HG02678 (cell line): ENCODE measurements around the gene PNCK.

Experiments used
- ATAC-seq: cut with Tn5 transposase; IDR thresholded peaks from one replicate; pipeline ENCODE4 v1.9.1; 2021; ENCODE audit warnings: mild to moderate bottlenecking, moderate library complexity; ENCODE audit not compliant: unreplicated experiment

Gene PNCK

DNA sequence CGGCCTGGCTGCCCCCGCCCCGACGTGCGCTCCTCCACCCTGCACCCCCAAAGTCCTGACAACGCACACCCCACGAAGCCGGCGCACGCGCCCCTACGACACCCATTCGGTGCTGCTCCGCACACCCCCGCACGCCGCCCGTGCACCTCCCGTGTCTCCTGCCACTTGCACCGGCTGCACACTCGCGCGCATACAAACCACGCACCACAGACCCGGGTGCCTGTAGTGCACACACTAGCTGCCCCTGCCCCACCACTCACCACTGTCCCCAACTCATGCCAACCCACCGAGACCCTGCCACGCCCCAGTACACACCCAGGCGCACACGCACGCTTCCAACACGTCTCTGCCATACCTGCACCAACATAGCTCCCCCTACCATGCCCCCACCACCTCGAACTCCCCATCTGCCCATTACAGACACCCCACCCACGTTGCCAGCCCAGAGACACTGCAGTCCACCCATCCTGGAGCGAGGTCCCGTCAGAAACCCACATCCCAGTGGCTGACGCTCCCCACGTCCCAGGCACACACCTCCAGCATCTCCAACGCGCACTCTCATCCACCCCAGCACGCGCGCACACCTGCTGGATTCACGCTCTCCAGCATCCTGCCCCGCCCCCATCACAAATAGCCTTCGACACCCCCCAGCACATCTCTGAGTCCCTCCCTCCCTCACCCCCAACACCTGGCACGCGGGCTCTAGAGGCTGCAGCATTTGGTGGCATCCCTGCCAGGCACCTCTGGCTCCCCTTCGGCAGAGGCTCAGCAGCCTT is 30.8 kb downstream of the PNCK start:
- no peak for ATAC-seq

DNA sequence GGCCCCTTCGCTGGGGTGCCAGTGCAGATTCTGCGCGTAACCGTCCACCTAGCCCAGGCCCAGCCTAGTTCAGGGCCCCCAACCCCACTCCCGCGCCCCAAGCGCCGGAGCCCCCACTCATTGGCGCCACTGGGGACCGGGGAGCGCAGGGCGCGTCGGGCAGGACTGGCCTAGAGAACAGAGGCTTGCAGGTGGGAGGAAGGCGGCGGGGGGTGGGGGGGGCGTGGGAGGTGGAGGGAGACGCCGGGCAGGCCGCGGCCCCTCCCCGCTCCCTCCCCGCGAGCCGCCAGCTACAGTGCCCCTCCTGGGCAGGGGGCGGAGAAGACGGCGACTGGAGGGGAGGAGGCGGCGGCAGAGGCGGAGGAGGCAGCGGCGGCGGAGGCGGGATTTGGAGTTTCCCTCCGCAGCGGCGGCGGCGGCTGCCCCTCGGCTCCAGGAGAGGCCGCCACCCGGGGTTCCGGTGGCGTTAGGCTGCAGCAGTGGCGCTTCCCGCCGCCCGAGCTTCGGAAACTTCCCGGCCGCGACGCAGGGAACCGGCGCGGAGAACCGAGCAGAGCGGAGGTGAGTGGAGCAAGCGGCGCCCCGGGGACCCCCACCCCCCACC is 31.5 kb downstream of the PNCK start:
- no peak for ATAC-seq

DNA sequence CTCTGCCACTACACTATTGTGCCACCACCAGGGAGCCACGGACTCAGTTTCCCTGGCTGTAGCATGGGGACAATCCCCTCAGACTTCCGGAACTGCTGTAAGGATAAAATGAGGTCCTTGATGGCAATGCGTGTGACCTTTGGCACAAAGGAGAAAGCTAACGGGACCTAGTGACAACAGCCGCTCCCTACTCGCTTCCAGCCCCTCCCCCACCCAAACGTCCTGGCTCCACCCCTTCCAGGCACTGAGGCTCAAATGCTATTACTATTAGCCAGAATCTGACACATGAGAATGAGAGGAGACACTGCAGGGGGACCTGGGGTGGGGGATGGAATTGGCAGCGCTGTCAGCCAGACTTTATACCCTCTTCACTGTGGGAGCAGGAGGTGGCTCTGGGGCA is 32.0 kb downstream of the PNCK start:
- ATAC-seq: no peak

DNA sequence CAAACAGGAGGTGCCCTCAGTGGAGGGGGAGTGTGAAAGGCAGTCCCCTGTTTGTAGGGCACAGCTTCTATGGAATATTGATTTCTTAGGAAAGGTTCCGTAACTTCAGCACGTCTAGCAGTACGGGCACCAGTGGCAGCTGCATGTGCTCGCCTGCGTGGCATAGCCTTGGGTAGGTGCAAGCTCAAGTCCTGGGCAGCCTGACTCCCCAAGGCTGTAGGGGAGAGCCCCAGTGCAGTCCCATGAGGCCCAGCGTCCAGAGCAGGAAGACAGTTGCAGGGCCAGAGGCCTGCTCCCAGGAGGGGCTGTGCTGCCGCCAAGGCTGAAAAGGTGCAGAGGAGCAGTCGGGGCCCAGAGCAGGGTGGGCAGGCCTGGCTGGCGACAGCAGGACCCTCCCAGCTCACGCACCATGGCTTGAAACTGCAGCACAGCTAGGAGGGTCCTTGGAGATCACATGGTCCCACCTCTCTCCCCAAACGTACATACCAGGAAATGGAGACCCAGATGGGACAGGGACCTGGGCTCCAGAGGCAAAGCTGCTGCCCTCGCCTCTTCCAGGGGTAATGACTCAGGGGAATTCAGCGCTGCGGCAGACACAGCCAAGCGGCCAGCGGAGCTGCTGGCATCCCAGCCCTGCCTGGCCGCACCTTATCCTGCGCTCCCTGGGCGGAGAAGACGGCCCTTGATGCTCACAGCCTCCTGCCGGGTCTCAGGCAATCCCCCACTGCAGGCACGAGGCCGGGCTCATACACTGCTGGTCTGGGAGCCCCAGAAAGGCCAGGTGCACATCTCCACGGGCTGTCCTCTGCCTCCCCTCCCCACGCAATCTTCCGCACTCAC is 32.7 kb downstream of the PNCK start:
- no peak for ATAC-seq

DNA sequence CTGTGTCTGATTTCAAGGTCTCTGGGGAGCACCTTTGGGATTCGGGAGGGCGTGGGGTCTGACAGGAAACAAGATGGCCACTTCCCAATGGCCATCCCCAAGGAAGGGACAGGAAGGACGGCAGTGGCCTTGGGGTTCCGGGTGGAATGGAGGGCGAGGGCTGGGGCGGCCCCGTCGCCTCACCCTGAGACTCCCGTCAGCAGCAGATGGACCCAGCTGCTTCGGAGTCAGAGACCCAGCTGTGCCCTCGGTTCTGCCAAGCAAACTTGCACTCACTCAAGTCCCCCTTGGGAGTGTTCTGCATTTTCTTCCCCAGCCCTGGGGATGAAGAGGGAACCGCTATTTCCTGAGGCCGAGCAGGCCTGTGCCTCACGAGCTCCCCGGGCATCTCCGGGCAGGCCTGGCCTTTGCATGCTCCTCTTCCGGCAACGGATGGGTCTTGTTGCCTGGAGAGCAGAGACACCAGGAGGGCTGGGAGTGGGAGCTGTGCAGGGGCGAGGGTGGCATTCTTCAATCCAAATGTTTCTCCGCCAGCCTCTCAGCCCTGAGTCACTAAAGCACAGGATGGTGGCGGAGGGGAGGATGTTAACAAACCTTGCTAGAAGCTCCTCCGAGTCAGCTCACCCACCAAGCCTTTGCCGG is 33.4 kb downstream of the PNCK start:
- no peak for ATAC-seq

DNA sequence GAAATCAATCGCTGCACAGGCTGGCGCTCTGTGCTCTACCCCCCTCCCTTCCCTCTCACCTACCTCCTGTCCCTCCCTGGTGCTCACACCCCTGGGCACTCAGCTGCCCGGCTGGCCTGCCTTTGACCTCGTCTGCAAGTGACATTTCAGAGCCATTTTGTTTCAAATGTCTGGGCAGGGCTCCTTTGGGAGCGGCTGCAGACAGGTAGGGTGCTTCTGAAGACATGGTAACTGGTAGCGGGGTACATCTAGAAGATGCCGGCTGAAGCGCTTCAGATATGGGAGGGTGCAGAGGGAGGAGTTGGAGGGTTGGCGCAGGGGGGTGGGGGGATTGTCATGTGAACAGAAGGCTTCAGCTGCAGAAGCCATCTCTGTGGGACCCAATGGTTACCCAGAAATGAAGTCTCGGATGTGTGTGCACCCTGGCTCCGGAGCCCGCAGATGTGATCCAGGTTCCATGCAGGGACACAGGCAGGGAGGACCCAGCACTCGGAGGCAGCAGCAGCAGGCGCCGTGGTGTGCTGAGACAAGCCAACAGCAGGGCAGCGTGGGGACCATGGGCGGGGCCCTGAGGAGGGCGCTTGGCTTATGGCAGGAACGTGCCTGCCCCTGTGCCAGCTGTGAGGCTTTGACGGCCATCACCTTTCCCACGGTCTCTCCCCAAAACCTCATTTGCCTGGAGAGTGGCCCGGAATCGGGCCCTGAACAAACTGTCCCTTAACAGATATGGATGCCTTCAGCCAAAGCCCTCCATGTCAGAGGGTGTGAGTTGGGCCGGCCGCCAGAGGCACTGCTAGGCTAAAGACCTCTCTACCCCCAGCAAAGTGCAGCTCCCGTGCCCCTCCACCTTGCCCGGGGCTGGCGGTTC is 34.2 kb downstream of the PNCK start:
- ATAC-seq: no peak

DNA sequence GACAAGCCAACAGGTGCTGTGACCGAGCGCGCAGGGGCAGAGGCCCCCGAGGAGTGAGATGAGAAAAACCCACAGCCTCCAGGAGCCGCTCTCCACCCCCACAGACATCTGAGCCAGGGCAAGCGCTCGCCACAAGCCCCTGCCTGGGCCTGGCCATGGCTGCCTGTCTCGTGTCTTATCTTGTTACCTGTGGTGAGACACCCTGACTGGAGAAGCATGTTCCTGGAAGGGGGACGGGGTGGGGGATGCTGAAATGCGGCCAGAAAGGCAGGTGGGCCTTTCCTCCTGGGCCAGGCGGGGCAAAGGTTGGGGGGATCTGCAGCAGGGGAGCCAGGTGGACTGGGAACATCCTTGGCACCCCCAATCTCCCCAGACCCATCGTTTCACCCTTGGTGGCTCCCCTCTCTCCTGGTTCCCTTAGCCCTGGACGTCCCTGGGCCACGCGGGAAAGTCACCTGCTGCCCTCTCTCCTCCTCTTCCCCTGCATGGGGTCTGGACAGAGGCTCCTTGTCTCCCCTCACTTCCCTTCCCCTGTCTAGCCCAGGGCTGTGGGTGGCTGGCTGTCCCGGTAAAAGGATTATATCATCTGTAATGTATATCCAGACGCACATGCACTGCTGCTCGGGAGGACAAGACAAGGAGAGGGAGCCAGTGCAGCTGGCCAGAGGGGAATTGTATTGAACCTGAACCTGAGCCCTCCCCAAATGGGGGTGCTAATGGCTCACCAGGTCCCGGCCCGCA is 35.0 kb downstream of the PNCK start:
- no peak for ATAC-seq

DNA sequence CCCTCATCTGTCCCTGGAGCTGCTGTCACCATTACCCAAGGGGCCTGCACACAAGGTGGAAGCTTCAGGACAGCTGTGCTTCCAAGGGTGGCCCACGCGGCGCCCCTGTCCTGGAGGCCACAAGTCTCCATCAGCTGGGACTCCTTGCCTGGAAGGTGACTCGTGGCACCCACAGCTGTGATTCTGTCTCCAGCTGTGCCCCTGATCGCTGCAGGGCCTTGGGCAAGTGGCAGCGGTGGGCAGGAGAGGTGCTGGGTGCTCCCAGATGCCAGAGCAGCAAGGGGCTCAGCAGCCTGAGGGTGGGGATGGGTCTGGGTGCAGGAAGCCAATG is 35.6 kb downstream of the PNCK start:
- ATAC-seq: no peak

DNA sequence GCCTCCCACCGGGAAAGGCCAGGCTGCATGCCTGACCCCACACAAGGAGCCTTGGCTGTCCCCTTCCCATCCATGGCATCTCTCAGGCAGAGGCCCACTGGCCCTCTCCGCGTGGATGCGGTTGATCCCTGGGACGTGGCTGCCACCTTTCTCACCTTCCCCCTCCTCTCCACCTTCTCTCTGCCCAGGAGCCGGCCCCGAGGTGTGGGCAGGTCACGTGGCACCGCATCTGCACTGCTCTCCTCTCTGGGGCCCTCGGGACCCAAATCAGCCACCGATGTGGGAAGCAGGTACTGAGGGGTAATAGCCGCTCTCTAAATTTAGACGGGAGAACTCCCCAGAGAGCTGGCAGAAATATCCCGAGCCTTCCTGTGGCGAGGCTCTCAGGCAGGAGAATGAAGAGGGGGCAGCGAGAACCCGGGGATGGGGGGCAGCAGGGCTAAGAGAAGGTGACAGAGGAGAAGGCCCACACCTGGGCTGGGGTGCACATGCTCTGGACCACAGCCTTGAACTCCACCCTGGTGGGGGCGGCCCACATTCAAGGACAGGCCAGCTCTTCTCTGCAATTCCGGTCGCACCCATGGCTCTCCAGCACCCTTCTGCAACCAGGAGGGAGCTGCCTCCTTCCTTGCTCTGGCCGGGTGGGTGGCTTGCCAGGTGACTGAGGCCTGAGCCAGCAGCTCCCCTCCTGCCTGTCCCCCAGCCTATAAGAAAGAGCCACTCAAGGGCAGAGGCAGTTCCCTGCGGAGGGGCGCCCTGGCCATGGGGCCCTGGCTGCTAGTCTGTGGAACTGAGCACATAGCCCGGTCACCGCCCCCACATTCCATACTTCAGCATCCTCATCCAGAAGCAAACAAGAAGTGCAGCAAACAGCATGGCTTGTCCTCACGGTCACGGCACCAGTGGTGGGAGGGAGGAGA is 36.2 kb downstream of the PNCK start:
- ATAC-seq: no peak

DNA sequence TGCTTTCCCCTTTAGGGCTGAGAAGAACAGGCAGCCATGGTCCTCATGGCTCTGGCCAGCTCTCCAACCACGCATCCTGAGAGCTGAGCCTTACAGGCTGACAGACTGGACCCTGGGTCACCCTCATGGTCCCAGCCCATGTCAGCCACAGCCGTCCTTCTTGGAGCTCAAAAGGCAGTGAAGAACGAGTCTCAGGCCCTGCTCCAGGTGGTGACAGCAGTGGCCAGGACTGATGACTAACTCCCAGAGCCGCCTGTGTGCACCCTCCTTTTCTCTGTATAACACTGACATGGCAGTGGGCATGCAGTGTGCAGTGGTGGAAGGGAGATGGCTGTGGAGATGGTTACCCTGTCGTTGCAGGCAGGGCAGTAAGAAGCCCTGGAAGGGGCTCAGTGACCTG is 36.9 kb downstream of the PNCK start:
- no peak for ATAC-seq

DNA sequence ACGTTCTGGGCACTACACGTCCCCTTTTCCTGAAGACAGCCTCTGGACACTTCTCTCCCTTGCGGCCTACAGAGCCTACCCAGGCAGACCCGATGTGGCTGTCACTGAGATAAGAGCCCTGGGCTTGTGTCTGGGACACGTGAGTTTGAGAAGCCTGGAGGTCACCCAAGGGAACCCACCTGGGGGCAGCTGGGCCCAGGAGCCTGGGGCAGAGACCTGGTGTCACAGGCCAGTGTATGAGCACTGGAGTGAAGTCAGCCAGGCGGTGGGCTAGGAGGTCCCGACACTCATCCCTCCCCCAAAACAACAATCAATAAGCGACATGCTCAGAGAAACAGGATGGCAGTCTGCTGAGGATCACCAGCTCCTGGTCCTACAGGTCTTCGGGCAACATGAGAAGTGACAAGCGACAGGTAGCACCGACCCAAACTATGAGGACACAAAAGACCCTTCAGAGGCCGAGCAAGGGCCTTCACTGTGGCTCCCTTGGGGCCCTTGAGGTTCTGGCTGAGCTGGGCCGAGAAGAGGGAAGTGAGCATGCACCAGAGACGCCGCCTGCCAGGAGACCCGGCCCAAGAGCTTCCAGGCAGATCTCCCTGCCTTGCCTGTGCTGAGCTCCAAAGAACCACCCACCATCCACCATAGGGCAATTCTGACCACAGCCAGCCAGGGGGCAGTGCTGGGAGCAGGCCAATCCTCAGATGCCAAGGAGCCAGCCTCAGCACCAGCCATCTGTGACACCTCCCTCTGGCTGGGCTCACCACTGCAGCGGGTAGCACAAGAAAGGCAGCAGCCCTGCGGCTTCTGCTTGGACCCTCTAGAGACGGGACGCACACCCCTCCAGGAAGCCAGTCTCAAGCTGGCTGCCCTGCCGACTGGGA is 37.6 kb downstream of the PNCK start:
- ATAC-seq: no peak

DNA sequence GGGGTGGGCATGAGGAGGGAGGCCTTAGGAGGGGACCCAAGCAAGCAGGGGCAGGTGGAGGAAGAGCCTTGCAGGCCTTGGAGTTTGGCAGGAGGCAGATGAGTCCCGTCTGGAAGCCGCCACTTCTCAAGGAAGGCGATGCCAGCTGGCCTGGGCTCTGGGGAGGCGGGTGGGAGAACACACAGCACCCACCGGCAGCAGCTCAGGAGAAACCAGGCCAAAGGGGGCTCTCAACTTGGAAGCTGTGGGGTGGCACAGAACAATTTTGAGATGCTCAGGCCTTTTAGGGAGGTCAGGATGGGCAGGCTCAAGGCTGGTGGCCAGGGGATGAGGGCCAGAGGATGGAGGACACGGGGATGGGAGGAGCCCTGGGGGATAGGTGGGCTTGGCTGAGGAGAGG is 38.2 kb downstream of the PNCK start:
- no peak for ATAC-seq

DNA sequence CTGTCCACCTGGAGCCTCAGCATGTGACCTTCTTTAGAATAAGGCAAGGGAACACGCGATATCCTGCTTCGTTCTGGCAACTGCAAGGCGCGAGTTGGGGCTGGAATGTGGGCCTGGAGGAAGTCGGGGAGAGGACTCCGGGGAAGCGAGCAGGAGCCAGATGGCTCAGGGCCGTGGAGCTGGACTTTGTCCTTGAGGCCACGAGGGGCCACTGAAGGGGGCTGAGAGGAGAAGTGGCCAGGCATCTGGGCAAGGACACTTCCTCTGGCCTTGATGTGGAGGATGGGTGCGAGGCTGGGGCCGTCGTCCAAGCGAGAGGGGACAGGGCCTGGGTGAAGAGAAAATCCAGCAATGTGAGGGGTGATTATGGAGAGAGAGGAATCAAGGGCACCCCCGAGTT is 38.8 kb downstream of the PNCK start:
- no peak for ATAC-seq

DNA sequence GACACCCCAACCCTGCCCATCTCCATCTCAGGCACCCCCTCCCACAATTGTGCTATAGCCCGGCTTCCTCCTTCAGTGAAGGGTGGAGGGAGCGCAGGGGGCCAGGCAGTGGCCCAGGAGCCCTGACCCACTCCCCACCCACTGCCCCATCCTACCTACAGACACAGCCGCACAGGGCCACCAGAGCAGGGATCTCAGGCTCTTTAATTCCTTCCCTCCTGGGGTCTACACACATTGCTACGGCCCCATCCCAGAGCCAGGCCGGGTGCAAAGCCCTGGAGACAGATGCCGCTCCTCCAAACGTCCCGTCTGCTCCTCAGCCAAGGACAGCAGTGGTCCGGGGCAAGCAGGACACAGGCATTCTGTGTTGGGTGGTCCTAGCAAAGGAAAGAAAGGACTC is 39.4 kb downstream of the PNCK start:
- ATAC-seq: no peak

DNA sequence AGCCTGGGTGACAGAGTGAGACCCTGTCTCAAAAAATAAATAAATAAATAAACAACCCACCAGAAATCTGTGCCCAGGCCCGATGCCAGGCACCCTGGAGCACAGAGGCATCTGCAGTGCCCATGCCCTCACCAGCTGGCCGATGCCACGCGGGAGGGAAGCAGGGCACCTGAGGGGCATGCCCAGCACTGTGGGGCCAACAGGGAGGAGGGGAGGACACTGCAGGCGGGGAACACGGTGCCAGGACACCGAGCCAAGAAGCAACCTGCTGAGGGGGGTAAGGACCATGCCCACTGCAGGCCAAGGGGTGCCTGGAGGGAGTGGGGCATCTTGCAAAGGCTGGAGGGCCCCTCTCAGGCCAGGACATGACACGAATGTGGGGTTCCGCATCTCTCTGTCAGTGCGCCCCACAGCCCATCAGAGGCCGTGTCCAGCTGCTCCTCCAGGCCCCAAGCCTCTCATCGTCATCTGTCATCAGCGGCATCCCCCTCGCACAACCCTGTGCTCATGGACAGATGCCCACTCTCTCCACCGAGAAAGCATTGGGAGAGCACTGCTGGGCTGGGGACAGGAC is 39.9 kb downstream of the PNCK start:
- ATAC-seq: no peak

DNA sequence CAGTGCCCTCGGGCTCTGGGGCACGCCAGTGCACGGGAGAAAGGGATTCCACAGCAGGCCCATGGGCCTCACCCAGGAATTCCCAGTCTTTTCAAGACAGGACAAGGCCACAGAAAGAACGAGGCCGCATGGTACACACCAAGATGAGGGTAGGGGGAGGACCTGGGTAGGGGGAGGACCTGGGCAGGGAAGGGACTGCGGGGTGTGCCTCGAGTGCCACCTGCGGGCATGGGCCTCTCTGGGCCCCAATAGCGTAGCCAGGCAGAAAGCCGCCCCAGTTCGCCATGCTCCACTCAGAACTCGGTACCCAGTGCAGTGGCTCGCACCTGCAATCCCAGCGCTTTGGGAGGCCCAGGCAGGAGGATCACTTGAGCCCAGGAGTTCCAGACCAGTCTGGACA is 40.6 kb downstream of the PNCK start:
- ATAC-seq: no peak

DNA sequence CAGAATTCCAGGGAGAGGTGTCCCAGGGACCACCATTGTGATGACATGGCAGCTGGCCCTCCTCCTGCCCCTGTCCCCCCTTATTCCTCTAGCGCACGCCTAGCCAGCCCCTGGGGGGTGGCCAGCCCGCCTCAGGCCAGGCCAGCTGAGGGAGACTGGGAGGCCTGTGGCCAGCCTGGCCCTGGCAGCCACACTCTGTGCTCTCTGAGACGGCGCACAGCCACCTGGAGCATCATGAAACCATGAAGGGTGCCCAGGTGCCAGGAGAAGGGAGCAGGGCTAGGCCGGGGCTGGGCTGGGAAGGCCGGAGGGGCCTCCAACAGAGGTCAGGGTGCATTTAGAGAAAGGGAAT is 41.0 kb downstream of the PNCK start:
- no peak for ATAC-seq
